ENCODE measurements around the gene GEMIN7. TPM values are rescaled to one million over a fixed set of nuclear protein-coding genes. Genes with fewer than 3 reads are reported as not detected.
A peak's percentile ranks its signal among the peaks of the same experiment; 100 is the strongest.

The GEMIN7 gene
- total and polyA plus RNA-seq, 2 of the 13 experiments (the other 11 are each of a cell fraction or from before 2014, with no cell fraction given) = 24.1 to 30.6 TPM

DNA sequence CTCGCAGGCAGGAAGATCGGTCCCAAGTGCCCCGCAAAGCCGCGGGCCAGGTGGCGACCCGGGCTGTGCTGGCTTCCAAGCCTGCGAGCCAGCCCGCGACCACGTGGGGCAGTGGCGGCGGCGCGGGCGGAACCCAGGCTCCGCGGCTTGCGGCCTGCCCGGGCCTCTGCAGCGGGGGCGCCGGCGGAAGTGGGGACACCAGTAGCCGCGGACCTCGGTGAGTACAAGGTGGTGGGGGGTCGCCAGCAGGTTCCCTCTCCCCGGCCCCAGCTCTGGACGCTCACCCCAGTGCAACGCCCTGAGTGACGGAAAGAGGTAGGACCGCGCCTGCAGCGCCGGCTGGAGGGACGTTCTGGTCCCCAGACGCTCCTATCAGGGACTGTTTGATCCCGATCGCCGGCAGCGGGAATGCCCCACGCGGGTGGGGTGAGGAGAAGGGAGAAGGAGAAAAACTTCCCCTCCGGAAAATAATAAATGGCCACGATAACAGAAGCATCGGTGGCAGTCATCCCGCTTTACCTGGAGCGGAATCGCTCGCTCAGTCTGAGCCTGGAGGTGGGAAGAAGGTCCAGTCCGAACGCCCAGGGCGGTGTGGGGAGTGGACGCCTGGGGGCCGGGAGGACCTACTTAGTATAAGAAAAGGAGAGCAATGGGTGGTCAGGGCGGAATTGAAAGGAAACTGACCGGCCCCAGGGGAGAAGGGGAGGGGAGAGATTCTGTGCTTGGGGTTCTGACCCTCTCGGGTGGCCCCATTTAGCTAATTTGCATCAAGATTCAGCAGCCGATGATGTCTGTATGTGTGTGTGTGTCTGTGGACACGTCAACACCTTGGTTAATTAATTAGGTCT is at the start of gene GEMIN7 (continued):
- 0 out of 2 replicates have a peak, but pooled peaks have one; percentile 23 for TF ChIP-seq CEBPG (CRISPR knock-in tag; IDR thresholded peaks at IDR 0.05)
- TF ChIP-seq, protein P1, sequence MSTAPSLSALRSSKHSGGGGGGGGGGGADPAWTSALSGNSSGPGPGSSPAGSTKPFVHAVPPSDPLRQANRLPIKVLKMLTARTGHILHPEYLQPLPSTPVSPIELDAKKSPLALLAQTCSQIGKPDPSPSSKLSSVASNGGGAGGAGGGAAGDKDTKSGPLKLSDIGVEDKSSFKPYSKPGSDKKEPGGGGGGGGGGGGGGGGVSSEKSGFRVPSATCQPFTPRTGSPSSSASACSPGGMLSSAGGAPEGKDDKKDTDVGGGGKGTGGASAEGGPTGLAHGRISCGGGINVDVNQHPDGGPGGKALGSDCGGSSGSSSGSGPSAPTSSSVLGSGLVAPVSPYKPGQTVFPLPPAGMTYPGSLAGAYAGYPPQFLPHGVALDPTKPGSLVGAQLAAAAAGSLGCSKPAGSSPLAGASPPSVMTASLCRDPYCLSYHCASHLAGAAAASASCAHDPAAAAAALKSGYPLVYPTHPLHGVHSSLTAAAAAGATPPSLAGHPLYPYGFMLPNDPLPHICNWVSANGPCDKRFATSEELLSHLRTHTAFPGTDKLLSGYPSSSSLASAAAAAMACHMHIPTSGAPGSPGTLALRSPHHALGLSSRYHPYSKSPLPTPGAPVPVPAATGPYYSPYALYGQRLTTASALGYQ (CRISPR knock-in tag; IDR thresholded peaks at IDR 0.05) = peak; percentile 83
- TF ChIP-seq, protein P2, sequence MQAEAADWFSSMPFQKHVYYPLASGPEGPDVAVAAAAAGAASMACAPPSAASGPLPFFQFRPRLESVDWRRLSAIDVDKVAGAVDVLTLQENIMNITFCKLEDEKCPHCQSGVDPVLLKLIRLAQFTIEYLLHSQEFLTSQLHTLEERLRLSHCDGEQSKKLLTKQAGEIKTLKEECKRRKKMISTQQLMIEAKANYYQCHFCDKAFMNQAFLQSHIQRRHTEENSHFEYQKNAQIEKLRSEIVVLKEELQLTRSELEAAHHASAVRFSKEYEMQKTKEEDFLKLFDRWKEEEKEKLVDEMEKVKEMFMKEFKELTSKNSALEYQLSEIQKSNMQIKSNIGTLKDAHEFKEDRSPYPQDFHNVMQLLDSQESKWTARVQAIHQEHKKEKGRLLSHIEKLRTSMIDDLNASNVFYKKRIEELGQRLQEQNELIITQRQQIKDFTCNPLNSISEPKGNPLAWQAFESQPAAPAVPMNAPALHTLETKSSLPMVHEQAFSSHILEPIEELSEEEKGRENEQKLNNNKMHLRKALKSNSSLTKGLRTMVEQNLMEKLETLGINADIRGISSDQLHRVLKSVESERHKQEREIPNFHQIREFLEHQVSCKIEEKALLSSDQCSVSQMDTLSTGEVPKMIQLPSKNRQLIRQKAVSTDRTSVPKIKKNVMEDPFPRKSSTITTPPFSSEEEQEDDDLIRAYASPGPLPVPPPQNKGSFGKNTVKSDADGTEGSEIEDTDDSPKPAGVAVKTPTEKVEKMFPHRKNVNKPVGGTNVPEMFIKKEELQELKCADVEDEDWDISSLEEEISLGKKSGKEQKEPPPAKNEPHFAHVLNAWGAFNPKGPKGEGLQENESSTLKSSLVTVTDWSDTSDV (CRISPR knock-in tag; IDR thresholded peaks at IDR 0.05) = peak; percentile 81; the same call in 1 of the 2 replicates
- 0 out of 2 replicates have a peak, but pooled peaks have one; percentile 23 for TF ChIP-seq ZNF296 (CRISPR knock-in tag; conservative IDR thresholded peaks at IDR 0.05)
- TF ChIP-seq, protein P3, sequence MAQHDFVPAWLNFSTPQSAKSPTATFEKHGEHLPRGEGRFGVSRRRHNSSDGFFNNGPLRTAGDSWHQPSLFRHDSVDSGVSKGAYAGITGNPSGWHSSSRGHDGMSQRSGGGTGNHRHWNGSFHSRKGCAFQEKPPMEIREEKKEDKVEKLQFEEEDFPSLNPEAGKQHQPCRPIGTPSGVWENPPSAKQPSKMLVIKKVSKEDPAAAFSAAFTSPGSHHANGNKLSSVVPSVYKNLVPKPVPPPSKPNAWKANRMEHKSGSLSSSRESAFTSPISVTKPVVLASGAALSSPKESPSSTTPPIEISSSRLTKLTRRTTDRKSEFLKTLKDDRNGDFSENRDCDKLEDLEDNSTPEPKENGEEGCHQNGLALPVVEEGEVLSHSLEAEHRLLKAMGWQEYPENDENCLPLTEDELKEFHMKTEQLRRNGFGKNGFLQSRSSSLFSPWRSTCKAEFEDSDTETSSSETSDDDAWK (CRISPR knock-in tag; IDR thresholded peaks at IDR 0.05) = no peak
- no peak for TF ChIP-seq ELF4 (CRISPR knock-in tag; IDR thresholded peaks at IDR 0.05; ENCODE audit: borderline replicate concordance)
- no peak for TF ChIP-seq HNRNPH1 (optimal IDR thresholded peaks at IDR 0.05; ENCODE audit: low read depth, low read length)
- peak; percentile 58; the same call in 1 of the 2 replicates for TF ChIP-seq SP140L (CRISPR knock-in tag; IDR thresholded peaks at IDR 0.05; ENCODE audit: borderline replicate concordance)
- peak; percentile 67; the same call in 1 of the 2 replicates for TF ChIP-seq JDP2 (CRISPR knock-in tag; IDR thresholded peaks at IDR 0.05; ENCODE audit: borderline replicate concordance)
- TF ChIP-seq DMAP1 (CRISPR knock-in tag; IDR thresholded peaks at IDR 0.05) = peak; percentile 88
- TF ChIP-seq RARG (CRISPR knock-in tag; IDR thresholded peaks at IDR 0.05; ENCODE audit: low read depth) = no peak
- peak; percentile 99 for TF ChIP-seq ZNF547 (CRISPR knock-in tag; IDR thresholded peaks at IDR 0.05)
- TF ChIP-seq ZNF768 (CRISPR knock-in tag; IDR thresholded peaks at IDR 0.05) = peak; percentile 86
- TF ChIP-seq PHF20 (CRISPR knock-in tag; IDR thresholded peaks at IDR 0.05) = peak; percentile 95
- peak; percentile 33 for TF ChIP-seq CCAR2 (optimal IDR thresholded peaks at IDR 0.05; ENCODE audit: low read depth, low read length)
- peak; percentile 99 for TF ChIP-seq GABPA (IDR thresholded peaks at IDR 0.05; ENCODE audit: low read depth, low read length)
- TF ChIP-seq GABPA (CRISPR knock-in tag; IDR thresholded peaks at IDR 0.05; ENCODE audit: low read depth) = peak; percentile 91
- no peak; the same call in 1 of the 2 replicates for TF ChIP-seq ZNF629 (CRISPR knock-in tag; conservative IDR thresholded peaks at IDR 0.05)
- TF ChIP-seq SRF (IDR thresholded peaks at IDR 0.05; ENCODE audit: low read depth, low read length) = peak; percentile 59; the same call in 1 of the 2 replicates
- no peak for TF ChIP-seq ZEB1 (IDR thresholded peaks at IDR 0.05; ENCODE audit: insufficient replicate concordance, low read depth)
